GM12873 (cell line): ENCODE results near the gene RPH3AL.

Experiments used
- TF ChIP-seq, protein P1 (sequence below): IDR thresholded peaks from 2 replicates; pipeline ENCODE4 v1.5.1; 2012; ENCODE audit warnings: low read depth, mild to moderate bottlenecking, moderate library complexity, low read length, control low read depth; ENCODE audit not compliant: insufficient read depth; ENCODE audit errors: missing control alignments

The RPH3AL gene

GRCh38 chr17:213286-214105, 139.1 kb downstream of the RPH3AL start:
- TF ChIP-seq, protein P1, sequence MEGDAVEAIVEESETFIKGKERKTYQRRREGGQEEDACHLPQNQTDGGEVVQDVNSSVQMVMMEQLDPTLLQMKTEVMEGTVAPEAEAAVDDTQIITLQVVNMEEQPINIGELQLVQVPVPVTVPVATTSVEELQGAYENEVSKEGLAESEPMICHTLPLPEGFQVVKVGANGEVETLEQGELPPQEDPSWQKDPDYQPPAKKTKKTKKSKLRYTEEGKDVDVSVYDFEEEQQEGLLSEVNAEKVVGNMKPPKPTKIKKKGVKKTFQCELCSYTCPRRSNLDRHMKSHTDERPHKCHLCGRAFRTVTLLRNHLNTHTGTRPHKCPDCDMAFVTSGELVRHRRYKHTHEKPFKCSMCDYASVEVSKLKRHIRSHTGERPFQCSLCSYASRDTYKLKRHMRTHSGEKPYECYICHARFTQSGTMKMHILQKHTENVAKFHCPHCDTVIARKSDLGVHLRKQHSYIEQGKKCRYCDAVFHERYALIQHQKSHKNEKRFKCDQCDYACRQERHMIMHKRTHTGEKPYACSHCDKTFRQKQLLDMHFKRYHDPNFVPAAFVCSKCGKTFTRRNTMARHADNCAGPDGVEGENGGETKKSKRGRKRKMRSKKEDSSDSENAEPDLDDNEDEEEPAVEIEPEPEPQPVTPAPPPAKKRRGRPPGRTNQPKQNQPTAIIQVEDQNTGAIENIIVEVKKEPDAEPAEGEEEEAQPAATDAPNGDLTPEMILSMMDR: no peak

- TF ChIP-seq, protein P1: no peak
Measured at GRCh38 chr17:210402-210801, 142.2 kb downstream of the RPH3AL start.

DNA sequence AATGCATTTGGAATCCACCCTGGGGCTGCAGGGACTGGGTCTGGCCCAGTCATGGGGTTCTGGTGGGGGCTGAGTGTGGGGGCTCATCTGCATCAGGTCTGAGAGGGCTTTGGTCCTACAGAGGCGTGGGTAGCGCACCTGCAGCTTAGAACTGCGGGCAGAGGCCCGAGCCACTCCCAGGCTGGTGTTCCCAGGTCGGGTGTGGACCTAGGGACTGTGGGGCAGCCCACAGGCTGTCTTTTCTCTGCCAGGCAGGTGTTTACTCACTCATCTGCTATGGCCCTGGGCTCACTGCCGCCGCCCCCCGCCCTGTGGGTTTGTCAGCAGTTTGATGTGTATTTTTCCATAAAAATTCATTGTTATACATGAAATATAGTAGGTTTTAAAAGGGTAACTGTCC, 144.2 kb downstream of the RPH3AL start:
- TF ChIP-seq, protein P1: no peak

DNA sequence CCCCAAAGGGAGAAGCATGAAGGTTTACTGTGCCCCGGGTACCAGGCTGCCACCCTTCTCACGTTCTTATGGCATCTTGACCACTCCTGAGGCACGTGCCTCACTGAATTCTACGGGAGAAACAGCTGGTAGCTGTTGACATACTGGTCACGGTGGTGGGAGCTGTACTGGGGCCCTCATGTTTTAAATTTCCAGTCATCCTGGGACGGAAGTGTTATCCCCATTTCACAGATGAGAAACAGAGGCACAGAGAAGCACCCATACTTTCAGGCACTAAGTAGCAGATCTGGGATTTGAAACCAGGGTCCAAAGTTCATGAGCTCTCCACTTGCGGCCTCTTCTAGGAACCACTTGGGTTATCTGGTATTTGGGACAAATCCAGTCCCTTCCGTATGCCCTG, 144.8 kb downstream of the RPH3AL start:
- TF ChIP-seq, protein P1: no peak

- TF ChIP-seq, protein P1: no peak
Measured at GRCh38 chr17:206941-207560, 145.6 kb downstream of the RPH3AL start.

- TF ChIP-seq, protein P1: no peak
Measured at GRCh38 chr17:205817-206216, 146.8 kb downstream of the RPH3AL start.

DNA sequence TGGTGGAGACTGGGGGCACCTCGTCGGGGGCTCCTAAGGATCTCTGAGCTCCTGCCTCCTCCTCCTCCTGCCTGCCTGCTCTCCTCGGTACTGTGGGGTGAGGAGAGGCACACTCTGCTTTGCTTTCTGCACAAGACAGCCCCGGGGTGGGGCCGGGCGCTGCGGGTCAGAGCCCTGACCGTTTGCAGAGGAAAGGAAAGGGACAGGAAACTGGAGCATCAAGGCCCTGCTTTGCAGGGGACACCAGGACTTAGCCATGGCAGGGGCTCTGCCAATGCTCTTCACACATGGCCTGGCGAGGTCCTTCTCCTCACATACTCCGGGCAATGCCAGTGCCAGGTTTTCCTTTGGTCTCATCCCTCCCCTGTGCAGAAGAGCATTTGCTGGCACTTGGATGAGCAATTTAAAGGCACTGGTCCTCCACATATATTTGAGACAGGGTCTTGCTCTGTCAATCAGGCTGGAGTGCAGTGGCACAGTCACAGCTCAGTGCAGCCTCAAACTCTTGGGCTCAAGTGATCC, 147.4 kb downstream of the RPH3AL start:
- TF ChIP-seq, protein P1: no peak
